GM19452 (cell line): ENCODE results near the gene PPP1R2.
"Not testable (repeated sequence)": the region's sequence is repeated elsewhere in the genome, so short reads cannot be mapped to it uniquely, and the experiment has no call there.

Experiments used
- ATAC-seq: cut with Tn5 transposase; IDR thresholded peaks from one replicate; pipeline ENCODE4 v1.9.1; 2021; ENCODE audit not compliant: unreplicated experiment

Gene PPP1R2

DNA sequence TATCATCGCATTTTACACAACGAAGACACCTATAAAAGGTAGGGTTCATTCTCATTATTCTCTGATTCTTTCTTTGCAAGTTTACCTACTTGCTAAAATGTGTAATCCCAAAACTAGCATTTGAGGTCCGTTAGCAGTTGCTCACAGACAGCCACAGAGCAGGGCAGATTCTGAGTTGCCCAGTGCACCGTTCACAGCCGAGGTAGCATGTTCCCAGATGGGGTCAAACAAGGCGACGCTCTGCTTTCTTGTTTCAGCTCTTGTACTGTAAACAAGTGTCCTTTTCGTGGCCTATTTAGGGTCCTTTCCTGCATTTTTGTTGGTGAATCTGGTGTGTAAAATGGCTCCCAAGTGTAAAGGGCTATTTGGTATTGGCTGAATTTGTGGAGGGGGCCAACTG lies 3.1 kb downstream of the PPP1R2 start:
- no peak for ATAC-seq

DNA sequence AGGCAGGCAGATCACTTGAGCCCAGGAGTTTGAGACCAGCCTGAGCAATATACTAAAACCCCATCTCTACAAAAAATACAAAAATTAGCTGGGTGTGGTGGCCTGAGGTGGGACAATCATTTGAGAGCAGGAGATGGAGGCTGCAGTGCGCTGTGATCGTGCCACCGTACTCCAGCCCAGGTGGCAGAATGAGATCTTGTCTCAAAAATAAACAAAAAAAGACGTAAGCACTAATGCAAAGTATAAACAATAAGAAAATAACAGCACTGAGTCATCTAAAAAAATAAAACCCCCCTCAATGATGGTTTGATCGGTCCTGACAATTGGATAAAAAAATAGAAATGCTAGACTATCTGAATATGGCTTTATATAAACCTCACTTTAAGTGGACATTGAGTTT lies 3.6 kb downstream of the PPP1R2 start:
- no peak for ATAC-seq

DNA sequence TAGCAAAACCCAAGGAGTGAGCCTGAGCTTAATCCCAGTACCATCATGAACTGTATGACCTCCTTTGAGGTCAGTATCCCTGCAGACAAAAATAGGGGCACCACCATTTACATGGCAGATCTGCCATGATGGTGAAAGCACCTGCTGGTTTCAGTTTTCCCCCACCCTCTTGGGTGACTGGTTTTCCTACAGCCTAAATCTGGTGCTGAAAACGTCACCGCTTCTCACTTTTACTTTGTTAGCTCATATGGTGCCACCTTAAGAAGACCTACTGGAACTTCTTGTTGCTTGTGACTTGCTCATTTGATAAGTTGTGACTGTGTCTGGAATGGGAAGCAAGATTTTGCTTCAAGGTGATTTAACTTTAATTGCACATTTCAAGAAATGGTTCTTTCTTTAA lies 5.1 kb downstream of the PPP1R2 start:
- ATAC-seq, result no peak

DNA sequence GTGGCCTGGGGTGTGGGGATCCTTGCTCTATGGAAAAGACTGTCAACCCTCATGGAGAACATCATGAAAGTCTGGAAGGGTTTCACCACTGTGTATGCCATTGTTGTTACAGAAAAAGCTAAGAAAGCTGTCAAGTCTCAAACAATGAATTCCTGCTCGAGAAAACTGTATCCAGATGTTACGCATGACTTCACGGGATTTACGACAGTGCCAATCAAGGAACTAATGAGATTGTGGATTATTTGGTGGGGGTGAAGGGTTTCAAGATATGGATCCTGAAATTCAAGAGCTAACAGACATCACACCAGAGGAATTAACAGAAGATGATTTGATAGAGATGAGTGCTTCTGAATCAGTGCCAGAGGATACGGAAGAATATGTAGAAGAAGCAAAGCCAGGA lies 7.8 kb downstream of the PPP1R2 start:
- ATAC-seq, result no peak

DNA sequence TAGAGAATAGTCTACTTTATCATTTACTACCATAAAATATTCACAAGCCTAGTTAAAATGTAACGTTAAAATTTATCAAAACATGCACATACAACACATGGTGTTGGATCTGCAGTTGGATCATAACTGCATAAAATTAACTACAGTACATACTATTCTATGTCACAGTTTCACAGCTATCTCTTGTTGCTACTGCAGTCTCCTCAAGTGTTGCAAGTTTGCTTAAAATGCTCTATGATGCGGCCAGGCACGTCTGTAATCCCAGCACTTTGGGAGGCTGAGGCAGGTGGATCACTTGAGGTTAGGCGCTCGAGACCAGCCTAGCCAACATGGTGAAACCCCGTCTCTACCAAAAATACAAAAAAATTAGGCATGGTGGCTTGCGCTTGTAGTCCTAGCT lies 10.3 kb downstream of the PPP1R2 start:
- ATAC-seq, result no peak

DNA sequence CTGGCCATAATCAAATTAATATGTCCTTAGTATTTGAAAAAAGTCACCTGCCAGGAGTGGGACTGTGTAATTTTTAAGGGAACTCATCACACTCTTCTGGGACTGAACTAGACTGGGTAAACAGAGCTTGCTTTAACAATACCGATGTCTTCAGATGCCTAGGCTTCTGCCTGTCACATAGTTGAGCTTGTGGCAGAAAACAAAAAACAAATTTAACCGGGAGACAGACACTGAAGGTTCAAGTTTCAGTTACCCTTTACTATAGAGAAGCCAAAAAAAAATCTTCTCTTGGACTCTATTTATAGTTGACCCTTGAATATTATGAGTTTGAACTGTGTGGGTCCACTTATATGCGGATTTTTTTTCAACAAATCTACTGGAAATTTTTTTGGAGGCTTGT lies 10.8 kb downstream of the PPP1R2 start:
- no peak for ATAC-seq

DNA sequence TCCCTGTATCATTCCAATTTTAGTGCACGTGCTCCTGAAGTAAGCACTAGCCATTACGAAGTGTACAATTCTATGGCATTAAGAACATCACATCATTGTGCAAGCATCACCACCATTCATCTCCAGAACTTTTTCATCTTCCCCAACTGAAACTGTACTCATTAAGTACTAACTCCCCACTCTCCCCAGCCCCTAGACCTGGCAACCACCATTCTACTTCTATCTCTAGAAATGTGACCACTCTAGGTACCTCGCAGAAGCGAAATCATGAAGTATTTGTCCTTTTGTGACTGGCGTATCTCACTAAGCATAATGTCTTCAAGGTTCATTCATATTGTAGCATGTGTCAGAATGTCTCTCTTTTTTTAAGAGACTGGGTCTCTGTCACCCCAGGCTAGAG lies 11.4 kb downstream of the PPP1R2 start:
- ATAC-seq, result no peak

DNA sequence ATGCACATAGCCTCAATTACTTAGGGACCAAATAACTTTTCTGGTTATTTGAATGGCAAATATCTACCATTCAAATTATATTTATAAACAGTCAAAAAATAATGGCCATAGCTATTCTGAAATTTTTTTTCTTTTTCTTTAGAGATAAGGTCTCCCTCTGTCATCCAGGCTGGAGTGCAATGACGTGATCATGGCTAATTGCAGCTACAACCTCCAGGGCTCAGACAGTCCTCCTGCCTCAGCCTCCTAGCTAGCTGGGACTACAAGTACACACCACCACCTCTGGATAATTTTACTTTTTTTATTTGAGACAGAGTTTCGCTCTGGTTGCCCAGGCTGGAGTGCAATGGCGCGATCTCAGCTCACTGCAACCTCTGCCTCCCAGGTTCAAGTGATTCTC lies 16.6 kb downstream of the PPP1R2 start:
- ATAC-seq, result no peak

DNA sequence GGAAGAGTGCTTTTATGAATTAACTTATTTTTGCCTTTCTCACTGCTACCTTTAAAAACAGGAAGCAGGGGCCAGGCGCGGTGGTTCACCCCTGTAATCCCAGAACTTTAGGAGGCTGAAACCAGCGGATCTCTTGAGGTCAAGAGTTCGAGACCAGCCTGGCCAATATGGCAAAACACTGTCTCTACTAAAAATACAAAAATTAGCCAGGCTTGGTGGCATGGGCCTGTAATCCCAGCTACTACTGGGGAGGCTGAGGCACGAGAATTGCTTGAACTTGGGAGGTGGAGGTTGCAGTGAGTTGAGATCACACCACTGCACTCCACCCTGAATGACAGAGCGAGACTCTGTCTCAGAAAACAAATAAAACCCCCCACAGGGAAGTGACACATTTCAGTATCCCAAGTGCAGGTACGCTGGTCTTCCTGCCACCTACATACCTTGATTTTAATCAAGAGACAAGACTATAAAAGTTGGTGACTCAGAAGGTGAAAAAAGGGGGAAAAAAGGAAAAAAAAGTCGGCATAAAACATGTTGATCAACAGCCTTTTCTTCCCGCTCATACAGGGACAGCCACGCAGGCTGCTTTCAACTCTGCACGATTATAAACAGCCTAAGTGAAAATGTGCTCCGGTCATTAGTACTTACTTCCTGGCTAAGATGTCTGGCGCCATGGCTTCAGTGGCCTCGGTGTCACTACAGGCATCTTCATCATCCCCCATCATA lies 18.8 kb downstream of the PPP1R2 start:
- ATAC-seq, result no peak

DNA sequence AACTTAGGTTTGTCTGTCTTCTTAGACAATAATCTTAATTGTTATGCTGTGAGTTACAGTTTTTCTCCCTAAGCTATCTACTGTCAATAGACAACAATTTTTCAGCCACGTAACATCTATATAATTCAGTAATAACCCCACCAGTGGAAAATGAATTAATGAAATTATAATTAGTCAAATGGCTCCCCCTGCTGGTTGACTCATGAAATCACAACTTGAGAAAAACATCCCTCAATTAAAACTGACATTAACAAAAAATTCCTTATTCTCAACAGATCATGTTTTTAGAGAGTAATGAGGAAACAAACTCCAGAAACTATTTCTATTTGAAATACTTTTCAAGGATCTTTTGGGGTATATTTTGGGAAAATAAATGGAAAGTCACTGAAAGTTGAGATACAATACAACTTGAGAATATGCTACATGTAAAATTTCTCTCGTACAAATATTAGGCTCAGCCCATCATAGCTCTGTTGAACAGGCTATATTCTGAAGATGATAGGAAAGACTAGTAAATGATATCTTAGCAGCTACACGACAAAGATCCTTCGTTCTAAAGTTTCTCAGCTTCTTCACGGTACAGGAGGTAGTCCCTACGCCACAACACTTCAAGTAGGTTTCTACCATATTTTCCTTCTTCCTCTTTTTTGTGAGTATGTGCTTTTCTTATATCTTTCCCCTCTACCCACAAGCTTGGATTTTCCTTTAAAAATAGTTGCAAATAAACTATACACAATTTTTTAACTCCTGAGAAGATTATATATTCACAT lies 20.7 kb downstream of the PPP1R2 start:
- no peak for ATAC-seq

DNA sequence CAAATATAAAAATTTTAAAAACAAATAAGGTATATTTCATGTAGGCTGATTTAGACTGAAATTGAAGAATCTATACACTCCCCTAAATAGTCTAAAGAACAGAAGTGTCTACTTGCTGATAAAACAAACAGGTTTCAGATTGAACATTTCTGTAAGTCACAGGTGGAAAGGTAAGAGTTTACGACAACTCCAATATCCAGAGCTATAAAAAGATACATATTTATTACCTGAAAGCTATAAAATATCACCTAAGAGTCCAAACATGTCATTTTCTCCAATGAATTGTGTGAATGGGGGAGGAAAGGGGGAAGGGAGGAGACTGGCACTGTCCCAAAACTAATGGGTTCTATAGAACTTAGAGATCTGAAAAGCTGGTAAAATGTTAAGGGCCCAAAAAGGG lies 26.1 kb downstream of the PPP1R2 start:
- ATAC-seq, result no peak

DNA sequence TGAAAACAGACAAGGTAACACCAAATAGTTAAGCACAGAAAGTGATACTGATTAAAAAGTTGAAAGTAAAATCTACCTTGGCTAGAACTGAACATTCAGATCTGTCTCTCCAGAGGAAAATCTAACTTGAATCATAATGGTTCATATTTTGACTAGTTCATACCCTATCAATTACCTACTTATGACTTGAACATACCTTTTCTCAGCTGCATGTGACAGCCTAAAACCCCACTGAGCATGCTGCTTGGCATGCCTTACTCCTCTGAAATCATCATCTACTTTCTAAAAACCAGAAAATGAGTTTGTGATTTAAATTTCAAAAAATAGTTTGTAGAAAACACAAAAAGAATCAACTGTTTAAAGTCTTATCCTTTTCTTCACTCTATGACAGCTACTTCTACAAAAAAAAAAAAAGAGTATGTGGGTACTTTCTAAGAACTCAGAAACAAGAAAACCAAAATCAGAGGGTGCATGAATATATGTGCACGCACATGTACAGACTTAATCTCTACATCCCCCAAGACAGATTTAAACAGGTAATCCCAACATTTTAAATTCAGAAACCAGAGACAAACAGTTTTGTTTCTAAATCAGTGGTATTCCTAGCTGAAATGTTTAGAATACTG lies 28.4 kb downstream of the PPP1R2 start:
- ATAC-seq, result not testable (repeated sequence)

DNA sequence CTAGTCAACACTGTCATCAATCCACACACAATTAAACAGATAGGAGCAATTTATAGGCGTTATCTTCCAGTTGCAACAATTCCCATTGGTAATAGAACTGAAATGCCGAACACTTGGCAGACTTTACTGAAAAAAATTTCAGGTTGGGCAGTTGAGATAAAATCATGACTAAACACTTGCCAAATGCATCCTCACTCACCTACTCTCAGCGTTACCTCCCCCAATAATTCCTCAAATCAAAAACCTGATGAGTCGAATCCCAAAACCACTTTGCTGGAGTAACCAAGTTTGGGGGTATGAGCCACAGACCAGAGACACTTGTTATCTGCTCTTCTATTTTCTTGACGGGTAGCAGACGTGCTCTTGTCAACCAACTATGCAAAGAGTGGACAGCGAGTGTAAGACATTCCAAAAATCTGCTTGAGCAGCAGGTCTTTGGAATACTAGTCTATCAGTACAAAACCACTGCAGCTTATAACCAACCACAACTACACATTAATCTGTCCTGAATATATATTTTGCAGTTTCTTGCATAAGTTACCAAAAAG lies 30.3 kb downstream of the PPP1R2 start:
- ATAC-seq, result no peak

DNA sequence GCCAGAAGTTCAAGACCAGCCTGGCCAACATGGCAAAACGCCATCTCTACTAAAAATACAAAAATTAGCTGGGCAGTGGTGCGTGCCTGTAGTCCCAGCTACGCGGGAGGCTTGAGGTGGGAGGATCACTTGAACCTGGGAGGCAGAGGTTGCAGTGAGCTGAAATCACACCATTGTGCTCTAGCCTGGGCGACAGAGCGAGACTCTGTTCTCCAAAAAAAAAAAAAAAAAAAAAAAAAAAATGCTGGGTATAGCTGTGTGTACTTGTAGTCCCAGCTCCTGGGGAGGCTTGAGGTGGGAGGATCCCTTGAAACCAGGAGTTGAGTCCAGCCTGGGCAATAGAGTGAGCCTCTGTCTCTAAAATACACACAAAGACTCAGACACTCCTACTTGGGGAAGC lies 32.0 kb downstream of the PPP1R2 start:
- ATAC-seq, result no peak

DNA sequence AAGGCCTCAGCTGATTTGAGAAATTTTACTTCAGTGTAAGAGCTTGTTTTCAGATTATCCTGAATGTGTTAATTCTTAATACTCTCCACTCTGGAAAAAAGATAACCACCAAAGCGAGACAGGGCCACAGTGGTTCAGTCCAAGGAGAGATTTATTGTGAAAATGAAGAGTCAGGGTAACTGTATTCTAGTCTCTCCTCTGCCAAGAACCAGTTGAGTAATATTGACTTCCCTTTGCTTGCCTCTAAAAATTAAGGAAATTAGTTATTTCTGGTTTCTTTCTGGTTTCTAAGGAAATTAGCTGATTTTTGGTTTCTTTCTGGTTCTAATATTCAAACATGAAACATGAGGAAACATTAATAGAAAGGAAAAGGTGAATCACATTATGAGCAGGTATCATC lies 34.9 kb downstream of the PPP1R2 start:
- ATAC-seq, result no peak

DNA sequence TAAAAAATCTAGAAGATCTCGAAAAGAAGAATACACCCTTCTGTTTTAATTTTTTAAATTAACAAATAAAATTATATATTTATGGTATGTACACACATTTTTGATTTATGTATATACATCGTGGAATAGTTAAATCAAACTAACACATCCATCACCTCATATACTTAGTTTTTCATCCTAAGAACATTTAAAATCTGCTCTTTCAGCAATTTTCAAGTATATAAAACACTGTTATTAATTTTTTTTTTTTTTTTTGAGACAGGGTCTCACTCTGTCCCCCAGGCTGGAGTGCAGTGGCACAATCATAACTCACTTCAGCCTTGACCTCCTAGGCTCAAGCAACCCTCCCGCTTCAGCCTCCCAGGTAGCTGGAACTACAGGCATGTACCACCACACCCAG lies 67.5 kb downstream of the PPP1R2 start:
- ATAC-seq, result no peak

DNA sequence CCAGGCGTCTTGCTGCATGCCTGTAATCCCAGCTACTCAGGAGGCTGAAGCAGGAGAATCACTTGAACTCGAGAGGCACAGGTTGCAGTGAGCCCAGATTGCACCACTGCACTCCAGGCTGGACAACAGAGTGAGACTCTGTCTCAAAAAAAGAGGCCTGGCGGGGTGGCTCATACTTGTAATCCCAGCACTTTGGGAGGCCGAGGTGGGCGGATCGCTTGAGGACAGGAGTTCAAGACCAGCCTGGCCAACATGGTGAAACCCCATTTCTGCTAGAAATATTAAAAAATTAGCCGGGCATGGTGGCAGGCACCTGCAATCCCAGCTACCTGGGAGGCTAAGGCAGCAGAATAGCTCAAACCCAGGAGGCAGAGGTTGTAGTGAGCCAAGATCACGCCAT lies 68.0 kb downstream of the PPP1R2 start:
- not testable (repeated sequence) for ATAC-seq

DNA sequence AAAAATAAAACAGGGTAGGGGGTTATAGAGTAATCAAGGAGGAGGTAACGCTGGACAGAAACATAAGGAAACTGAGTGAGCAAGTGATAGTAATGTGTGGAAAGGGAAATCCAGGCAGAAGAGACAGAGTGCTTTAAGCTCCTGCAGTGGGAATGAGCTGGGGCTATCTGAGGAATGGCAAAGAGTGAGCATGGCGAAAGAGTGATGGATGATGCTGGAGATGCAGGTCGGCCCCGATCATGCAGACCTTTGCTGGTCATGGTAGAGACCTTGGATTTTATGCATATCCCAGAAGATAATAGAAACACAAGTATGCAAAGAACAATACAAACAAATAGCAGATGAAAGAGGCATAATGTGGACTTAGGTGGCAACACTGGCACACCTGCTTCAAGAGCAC lies 74.3 kb downstream of the PPP1R2 start:
- ATAC-seq, result no peak

DNA sequence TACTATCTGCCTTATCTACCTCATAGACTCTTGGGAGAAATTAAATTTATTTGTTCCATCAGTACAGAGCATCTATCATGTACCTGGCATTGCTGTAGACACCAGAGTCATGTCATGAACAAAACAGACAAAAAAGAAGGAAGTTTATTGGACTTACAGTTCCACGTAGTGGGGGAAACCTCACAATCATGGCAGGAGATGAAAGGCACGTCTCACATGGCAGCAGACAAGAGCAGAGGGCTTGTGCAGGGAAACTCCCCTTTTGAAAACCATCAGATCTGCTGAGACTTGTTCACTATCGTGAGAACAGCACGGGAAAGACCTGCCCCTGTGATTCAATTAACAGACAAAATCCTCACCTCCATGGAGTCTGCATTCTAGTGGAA lies 74.7 kb downstream of the PPP1R2 start:
- no peak for ATAC-seq

DNA sequence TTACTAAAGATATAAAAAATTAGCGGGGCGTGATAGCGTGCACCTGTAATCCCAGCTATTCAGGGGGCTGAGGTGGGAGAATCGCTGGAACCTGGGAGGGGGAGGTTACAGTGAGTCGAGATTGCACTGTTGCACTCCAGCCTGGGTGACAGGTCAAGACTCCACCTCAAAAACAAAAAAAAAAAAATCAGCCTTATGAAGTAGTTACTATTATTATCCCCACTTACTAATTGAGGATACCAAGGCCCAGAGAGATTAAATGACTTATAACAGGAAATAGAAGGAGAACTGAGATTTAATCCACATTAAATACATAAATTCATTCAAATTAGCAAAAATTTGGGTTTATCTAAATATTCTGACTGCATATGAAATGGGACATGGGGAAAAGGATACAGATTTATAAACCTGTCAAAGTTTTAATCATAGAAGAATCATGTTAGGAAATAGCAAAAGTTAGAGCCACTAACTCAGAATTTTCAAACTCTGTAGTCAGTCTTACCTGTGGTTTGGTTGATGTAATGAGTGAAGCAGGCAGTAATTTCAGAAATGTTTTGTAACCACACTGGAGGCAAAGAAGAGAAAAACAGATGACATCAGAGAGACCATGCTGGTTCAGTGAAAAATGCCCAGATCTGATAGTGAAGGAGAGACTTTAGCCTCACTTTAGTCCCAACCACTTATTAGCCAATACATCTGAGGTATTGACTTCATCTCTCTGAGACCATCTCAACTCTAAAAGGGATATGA lies 75.3 kb downstream of the PPP1R2 start:
- ATAC-seq, result no peak

DNA sequence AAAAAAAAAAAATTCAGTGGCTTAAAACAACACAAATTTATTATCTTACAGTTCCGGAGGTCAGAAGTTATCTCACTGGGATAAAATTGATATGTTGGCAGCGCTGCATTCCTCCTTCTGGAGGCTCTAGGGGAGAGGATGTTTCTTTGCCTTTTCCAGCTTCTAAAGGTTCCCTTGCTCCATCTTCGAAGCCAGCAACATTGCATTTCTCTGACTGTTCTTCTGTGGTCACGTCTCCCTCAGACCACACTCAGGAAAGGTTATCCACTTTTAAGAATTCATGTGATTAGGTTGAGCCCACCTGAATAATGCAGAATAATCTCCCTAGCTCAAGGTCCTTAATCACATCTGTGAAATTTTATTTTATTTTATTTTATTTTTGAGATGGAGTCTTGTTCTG lies 76.9 kb downstream of the PPP1R2 start:
- no peak for ATAC-seq
